Forelimb muscle (tissue), 1 donor: ENCODE measurements around the gene COL5A1. TPM values are rescaled to one million over a fixed set of nuclear protein-coding genes. Genes with fewer than 3 reads are reported as not detected.
"Not testable (repeated sequence)": the region's sequence is repeated elsewhere in the genome, so short reads cannot be mapped to it uniquely, and the experiment has no call there.

Experiments
- DNase-seq: peaks from one replicate; pipeline ENCODE4 v3.0.0-alpha.2; 2013; ENCODE audit warnings: low read depth
- polyA plus RNA-seq: library from polyadenylated mRNA; unstranded; fragments of 120-200 nt; gene quantifications from one replicate; pipeline ENCODE4 v1.2.1, GENCODE V29; 2013; ENCODE audit not compliant: insufficient read length

The COL5A1 gene
- polyA plus RNA-seq, 1 donor = 425 TPM

DNA sequence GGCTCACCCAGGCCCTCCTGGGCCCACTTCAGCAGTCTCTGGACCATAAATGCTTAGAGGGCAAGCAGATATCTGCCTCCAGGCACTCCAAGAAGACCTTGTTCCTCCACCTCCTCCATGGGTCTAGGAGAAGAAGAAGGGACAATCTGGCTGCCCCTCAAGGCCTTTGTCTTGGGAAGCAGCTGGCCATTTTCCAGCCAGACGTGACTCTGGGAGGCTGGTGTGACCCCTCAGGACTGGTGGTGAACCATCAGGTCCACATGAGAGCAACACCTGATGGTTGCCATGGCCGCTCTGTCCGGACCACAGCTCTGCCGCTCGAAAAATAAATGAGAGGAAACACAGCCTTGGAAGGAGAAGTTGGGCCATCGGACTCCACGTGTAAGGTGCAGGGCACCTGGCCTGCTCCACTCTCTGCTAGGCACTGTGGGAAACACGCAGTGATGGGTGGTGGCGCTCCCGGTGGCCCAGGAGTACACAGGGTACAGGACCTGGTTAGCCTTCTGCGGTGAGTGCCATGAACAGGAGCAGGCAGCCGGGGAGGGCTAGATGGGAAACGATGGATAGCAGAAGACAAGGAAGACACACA is 3.0 kb upstream of the COL5A1 start:
- no peak for DNase-seq

GRCh38 chr9:134639994-134640393 is 1.6 kb upstream of the COL5A1 start:
- no peak for DNase-seq

DNA sequence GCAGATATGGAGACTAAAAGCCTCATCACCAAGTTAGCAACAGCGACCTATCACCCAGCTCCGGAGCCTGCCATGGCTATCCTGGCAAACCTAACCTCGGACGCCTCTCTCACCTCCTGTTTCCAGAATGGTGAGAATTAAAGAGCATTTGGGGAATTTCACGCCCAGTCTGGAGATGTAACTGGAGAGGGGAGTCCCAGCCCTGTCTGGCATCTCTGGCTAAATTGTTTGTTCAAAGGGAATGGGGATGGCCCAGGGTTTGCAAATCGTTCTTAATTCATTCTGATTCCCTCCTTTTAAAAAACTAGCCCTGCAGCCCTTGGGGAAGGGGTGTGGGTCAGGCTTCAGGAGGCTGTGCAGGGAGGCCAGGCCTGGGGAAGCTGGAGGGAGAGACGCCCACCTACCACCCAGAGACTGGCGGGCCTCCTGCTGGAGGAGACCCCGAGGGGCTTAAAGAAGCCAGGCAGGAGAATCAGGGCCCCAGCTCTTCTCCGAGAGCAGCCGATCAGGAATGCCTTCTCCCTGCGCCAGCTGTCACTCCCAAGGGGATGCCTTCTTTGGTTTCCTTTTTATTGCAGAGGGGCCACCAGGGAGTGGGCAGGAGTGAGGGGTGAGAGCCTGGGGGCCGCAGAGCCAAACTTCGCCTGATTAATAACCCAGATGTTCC is 964 bp upstream of the COL5A1 start:
- DNase-seq = no peak

DNA sequence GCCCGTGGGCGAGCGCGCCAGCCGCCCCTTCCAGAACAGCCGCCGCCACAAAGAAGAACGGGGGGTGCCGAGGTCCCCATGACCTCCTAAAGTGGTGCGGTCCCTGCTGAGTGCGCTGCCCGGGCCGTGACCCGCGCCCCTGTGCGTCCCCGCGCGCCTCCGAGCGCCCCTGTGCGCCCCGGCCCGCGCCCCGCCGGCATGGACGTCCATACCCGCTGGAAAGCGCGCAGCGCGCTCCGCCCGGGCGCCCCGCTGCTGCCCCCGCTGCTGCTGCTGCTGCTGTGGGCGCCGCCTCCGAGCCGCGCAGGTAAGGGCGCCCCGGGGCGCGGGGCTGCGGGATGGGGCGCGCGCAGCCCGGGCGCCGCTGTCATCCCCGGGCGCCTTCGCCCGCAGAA is 384 bp downstream of the COL5A1 start:
- DNase-seq = no peak

GRCh38 chr9:134642385-134643181 is 980 bp downstream of the COL5A1 start:
- DNase-seq = no peak

GRCh38 chr9:134643222-134643671 is 1.6 kb downstream of the COL5A1 start:
- no peak for DNase-seq

DNA sequence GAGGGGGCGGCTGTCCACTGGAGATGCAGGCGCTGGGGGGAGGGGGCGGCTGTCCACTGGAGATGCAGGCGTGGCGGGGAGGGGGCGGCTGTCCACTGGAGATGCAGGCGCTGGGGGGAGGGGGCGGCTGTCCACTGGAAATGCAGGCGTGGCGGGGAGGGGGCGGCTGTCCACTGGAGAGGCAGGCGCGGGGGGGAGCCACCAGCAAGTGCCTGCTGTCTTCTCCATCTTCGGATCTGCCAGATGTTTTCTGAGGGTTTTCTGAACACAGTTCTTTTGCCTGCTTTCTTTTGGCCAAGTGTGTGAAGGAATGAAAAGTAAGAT is 2.8 kb downstream of the COL5A1 start:
- DNase-seq = not testable (repeated sequence)

GRCh38 chr9:134644725-134645606 is 3.4 kb downstream of the COL5A1 start:
- peak; percentile 98 for DNase-seq

DNA sequence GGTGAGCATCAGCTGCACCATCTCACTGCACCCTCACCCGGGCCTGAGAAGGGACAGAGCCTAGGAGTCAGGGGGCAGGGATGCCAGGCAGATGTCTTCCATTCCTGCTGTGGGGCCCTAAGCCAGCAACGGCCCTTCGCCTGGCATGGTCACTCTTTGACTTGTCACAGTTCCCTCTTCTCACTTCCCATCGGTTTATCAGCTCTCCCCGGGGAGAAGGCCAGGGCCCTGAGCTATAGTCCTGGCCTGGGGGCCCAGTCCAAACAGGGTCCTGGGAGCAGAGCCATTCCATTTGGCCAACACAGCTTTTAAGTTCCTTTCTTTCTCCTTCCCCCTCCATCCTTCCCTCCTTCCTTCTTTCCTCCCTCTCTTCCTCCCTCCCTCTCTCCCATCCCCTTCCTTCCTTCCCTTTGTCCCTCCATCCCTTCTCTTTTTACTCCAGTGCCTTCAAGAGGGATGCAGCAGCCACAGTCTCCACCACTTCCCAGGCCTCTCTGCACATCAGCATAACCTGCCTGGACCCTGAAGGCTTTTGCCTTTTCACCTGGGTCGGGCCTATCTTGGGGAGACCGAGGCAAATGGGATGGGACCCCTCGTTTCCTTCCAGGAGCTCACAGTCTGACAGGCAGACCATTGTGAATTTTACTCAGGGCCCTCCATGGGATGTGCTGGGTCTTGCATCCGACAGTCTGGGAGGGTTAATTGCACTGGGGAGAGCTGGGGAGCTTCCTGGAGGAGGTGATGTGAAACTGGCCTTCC is 4.2 kb downstream of the COL5A1 start:
- DNase-seq = no peak

- DNase-seq = no peak
These were observed 5.9 kb downstream of the COL5A1 start for GRCh38 chr9:134647359-134648080.

DNA sequence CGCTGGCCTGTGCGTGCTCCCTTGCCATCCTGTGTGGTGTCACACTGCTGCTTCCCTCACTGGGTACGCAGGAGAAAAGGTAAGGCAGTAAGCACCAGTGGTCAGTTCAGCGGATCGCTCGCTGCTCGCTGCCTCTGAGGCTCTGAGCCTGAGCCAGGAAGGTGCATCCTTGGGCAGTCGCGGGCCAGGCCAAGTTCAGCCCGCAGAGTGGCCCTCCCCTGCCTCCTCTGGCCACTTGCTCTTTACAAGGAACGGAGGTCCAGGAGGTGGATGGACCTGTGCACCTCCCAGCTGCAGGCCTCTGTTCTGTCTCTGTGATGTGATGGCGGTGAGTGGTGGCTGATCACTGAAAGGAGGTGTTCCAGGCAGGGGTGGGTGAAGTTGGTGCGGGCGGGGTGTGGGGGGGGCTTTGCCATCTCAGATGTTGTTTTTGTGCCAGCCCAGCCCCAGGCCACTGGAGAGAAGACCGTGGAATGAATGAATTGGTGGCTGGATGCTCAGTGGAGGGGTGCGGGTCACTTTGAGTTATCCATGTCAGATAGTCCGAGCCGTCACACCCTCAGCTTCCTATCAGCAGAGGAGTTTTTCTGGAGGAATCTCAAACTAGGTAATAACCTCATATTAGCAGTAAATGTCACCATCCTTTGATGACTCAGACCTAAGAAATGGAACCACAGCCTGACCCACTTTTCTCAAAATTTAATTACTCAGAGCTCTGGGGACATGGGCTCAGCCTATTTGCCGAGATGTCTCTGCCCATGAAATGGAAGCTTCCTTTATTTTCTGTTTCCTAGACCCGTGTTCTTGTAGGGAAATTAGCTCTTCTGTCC is 7.3 kb downstream of the COL5A1 start:
- no peak for DNase-seq

- no peak for DNase-seq
These were observed 9.0 kb downstream of the COL5A1 start for GRCh38 chr9:134650431-134651190.

- DNase-seq = no peak
These were observed 9.8 kb downstream of the COL5A1 start for GRCh38 chr9:134651226-134651905.

GRCh38 chr9:134652291-134653225 is 11.0 kb downstream of the COL5A1 start:
- no peak for DNase-seq

- DNase-seq = no peak
These were observed 11.8 kb downstream of the COL5A1 start for GRCh38 chr9:134653259-134654009.

GRCh38 chr9:134655101-134655500 is 13.5 kb downstream of the COL5A1 start:
- DNase-seq = no peak
